ENCODE measurements around the gene CCSER2.
A peak's percentile ranks its signal among the peaks of the same experiment; 100 is the strongest.
"Not testable (repeated sequence)": the region's sequence is repeated elsewhere in the genome, so short reads cannot be mapped to it uniquely, and the experiment has no call there.

Gene CCSER2

DNA sequence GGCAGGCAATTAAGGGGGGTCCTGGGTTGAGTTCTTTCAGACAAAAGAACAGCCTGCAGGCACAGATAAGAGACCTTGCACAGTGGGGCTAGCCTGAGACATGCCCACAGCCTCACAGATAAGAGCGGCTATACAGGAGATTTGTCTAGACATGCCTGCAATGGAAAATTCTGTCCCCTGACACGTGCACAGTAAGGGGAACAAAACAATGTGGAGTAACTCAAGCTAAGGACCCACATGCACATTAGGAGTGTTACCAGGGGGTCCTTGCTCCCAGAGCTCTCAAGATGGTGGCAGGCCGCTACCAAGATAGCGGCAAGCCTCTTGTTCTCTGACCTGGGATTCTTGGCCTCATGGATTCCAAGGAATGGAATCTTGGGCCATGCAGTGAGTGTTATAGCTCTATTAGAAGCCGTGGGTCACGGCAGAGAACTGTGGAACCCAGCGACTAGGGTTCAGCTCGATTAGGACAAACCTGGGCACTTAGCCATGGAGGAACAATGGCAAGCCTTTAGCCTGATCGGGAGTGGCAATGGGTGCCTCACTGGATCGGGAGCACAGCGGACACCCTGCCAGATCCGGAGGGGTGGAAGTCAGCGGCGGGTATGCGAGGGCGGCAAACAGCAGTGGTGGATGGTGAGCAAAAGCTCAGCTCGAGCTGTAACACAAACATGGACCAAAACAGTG is 196.9 kb downstream of the CCSER2 start:
- DNase-seq = no peak

DNA sequence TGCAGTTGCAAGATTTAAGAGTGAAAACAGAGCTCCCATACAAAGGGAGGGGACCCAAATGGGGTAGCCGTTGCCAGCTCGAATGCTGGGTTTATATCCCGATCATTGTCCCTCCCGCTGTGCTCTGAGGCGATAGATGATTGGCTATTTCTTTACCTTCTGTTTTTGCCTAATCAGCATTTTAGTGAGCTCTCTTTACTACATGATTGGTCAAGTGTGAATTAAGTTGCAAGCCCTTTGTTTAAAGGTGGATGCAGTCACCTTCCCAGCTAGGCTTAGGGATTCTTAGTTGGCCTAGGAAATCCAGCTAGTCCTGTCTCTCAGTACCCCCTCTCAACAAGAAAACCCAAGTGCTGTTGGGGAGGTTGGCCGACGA is 197.4 kb downstream of the CCSER2 start:
- DNase-seq = not testable (repeated sequence)

DNA sequence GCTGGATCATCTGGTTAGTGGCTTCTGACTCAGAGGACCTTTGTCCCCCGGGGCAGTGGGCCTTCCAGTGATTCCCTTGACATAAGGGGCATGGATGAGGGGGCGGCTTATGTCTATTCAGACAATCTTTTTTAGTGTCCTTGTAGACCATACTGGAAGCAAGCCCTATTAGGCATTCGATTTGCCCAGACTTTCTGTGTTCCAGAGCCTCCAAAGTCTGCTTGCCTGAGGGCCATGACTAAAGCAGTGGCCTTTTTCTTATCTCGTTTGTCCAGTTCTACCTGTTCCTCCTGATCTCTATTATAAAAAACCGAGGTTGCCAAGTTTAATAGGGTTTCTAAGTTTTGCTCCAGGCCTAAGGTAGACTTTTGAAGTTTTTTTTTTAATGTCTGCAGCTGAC is 199.0 kb downstream of the CCSER2 start:
- DNase-seq = not testable (repeated sequence)

DNA sequence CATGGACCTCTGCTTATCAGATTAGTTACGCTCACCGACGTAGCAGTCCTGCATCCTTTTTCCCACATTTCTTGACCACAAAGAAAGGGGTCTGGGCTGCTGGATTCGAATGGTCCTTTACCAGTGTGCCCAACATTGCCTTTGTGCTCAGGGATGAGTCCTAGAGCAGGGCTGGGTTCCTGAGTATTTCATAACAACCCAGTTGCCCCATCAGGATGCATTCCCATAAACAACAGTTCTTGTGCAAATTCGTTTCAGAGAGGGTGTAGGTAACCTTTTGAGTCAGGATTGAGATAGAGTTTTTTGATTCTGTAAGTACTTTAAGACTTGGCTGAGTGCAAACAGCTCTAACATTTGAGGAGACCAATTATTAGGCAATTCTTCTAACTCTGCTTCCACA is 200.1 kb downstream of the CCSER2 start:
- not testable (repeated sequence) for DNase-seq

DNA sequence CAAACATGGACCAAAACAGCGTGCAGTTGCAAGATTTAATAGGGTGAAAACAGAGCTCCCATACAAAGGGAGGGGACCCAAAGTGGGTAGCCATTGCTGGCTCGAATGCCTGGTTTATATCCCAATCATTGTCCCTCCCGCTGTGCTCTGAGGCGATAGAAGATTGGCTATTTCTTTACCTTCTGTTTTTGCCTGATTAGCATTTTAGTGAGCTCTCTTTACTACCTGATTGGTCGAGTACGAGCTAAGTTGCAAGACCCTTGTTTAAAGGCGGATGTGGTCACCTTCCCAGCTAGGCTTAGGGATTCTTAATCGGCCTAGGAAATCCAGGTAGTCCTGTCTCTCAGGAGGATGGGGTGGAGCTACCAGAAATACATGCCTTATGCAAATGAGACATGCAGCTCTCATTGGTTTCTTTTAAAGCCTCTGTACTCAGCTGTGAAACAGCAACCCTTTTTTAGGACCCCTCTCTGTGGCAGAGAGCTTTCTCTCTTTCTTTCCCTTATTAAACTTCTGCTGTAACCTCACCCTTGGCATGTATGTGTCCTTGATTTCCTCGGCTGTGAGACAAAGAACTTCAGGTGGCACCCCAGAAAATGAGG is 202.4 kb downstream of the CCSER2 start:
- DNase-seq = no peak

DNA sequence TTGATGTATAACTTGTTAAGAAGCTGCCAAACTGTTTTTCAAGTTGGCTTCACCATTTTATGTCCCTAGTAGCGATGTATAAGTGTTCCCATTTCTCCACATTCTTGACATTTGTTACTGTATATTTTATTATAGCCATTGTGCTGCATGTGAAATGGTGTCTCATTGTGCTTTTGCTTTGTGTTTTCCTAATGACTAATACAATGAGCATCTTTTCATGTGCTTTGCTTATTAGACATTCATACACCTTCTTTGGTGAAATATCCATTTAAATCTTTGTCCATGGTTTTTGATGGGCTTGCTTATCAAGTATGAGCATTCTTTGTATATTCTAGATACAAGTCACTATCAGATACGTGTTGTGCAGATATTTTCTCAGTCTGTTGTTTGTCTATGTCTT is 203.0 kb downstream of the CCSER2 start:
- DNase-seq = no peak

DNA sequence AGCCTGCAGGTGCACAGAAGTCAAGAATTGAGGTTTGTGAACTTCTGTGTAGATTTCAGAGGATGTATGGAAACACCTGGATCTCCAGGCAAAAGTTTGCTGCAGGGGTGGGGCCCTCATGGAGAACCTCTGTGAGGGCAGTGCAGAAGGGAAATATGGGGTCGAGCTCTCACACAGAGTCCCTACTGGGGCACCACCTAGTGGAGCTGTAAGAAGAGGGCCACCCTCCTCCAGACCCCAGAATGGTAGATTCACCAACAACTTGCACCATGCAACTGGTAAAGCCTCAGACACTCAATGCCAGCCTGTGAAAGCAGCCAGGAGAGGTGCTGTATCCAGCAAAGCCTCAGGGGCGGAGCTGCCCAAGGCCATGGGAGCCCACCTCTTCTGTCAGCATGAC is 205.8 kb downstream of the CCSER2 start:
- no peak for DNase-seq

DNA sequence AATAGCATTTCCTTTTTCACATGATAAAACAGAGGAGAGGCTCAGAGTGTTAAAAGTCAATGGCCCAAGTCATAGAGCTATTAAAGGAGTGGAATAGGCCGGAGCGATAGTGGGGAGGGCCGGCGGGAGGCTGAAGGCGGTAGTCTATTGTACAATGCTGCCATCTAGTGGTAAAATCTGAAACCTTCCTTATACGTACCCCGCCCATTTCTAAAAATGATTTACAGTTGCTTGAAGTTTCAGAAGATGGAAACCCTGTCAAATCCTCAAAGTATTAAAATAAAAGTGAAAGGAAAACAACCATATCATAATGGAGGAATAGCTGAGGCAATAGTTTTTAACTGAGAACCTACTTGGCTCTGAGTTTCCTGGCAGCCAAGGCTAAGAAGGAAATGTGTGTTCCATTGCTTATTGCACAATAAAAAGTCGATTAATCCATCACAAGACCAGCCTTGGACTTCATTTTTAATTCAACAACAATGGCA is 209.1 kb downstream of the CCSER2 start:
- DNase-seq = no peak

DNA sequence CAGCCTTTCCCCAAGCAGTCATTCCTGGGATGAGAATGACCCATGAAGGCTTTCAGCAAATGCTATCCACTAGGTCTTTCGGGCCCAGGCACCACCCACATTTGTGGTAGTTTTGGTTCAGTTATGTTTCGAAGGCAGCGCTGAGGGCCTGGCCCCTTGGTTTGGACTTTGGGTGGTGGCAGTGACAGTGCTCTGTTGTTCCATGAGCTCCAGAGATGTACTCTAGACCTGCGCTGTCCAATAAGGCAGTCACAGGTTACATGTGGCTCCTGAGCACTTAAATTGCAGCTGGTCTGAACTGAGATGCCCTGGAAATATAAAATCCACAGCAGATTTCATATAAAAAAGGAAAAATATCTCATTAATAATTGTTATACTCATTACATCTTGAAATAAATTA is 209.6 kb downstream of the CCSER2 start:
- DNase-seq = no peak

DNA sequence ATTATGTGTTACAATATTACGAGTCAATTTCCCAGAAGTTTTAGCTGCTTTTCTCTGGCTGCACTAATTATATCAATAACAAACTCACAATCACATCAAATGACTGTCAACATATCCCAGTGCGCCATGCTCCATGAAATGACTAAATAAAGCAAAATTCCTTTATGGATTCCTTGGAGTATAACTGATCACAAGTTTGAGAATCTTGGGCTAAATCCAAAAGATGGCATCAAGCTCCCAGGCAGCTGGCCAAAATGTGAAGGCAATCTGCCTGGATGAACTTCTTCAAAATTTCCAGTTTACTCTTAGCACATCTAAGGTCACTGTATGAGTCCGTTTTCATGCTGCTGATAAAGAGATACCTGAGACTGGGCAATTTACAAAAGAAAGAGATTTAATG is 210.8 kb downstream of the CCSER2 start:
- no peak for DNase-seq

DNA sequence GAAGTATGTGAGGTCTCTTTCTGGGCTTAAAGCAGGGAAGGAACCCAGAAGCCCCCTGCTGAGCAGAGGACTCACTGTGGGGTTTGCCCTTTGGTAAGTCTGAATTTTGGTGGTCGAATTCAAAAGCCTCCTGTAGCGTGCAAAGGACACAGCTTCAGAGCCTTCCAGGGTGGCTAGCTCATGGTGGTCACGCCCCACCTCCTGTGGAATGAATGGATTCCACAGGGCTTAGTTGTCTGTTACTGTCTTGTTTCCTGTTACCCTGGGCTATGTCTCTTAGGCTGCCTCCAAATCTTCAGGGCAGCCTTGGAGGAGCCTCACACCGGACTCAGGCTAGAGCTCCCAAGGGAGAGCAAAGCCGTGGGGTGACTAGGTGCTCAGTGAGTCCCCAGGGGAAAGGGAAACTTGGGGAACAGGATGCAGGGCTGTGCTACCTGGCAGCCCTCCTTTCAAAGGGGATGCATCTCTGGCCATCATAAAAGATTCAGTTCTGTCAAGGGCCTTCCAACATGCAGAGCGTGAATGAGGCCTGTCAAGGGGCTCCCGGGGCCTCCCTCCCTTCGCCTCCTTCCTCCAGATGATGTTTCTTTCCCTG is 211.7 kb downstream of the CCSER2 start:
- DNase-seq = no peak

DNA sequence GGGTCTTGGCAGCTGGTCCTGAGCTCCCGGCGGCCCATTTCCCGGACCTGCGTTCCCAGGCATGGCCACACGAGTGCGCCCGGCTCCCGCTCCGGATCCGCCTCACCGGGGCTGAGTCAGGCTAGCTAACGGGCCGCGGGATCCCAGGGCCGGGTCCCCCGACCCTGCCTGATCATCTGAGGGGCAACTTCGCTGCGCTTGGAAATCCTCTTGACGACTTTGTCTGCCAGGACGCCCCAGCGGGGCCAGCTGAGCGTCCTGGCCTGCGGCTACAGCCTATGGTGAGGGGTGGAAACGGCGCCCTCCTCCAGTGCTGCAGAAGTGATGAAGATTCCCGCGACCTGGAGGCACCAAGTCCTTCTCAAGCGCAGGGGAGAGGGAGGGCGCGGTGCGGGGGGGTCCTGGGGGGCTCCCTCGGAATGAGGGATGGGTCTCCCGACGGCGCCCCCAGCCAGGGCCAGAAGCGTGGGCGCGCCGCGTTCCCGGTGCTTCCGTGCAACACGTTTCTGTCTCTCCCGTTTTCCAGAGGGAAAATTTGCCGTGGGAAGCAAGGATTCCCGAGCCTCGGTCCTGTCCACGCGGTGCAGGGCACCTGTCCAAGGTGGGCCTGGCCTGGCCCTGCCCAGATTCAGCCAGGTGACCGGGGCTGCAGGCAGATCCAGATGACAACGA is 212.4 kb downstream of the CCSER2 start:
- DNase-seq = peak; percentile 48

DNA sequence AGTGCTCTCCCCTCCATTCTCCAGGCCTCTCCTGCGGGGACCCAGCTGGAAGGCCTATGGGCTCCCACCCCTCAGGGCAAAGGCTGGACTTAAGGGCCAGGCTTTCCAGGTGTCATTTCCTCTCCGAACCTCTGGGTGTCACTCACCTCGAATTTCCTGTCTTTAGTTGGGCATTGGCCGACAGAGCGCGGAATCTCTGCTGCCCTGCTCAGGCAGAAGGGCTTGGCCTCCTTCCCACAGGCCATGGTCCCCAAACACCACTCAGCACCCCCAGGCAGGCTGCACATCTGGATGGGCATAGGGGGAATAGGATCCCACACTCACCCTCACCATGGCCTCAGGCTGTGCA is 212.9 kb downstream of the CCSER2 start:
- DNase-seq = no peak

DNA sequence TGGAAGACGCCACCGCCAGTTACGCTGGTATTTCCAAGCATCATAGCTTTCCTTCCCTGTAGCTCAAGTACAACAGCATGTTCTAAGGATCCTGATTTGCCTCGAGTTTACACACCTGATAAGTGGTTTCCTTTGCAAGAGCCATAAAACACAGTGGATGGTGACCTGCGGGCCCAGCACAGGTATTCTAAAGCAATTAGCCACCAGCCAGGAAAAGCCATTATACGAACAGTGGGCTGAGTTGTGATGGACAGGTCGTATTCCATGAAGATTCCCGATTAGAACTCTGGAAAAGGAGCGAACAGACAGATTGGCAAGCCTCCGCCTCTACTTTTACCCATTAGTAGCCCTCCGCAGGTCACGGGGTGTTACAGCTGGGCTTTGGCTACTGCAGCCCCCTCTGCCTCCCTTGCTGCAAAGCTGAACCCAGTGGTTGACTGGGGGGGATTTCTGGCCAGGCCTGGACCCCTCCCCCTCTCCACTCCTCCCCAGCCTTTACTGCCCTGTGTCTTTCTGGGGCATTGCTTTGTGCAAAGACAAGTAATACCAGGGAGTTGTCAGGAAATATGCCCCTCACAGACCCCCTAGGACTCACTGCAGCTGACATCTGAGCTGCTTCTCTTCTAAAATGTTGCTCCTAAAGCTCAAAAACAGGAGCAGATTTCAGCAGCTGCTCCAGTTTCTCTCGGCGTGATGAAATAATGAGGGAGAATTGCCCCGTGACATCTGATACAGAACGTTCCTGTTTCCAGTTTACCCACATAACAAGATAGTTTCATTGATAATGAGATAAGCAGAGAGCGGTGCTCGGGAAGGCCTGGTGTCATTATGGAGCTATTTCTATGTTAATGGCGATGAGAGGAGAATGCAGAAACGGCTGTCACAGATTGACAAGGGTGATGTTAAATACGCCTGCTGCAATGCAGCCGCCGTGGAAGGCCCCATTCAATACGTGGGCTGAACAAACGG is 214.4 kb downstream of the CCSER2 start:
- DNase-seq = no peak

DNA sequence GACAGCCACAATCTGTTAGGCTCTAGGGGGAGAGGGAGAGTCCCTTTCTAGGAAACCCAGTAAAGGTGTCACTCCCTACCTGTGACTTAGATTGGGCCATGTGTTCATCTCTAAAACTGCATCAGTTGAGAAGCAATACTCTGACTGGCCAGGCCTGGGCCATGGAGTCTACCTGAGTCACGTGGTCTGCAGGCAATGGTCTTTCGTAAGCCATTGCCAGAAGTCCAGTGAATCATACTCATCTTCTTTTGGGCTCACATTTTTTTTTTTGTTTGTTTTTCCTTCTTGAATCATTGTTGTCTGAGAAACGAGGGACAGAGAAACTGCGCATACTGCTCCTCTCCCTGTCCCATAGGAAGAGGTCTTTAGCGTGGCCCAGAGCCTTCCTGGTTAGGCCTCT is 215.6 kb downstream of the CCSER2 start:
- no peak for DNase-seq

DNA sequence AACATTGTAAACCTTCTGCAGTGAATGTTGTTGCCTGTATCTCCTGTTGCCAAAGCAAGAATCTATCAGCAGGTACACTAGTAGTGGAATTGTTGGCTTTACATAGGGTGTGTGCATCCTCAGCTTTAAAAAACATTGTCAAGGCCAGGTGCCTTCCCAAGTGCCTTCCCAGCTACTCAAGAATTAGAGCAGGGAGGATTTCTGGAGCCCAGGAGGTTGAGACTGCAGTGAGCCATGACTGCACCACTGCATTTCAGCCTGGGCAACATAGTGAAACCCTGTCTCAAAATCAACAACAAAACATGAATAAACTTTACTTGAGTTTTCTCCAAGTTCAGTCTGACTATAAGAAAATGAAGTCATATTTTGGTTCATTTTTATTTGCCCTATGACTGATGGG is 217.3 kb downstream of the CCSER2 start:
- no peak for DNase-seq

DNA sequence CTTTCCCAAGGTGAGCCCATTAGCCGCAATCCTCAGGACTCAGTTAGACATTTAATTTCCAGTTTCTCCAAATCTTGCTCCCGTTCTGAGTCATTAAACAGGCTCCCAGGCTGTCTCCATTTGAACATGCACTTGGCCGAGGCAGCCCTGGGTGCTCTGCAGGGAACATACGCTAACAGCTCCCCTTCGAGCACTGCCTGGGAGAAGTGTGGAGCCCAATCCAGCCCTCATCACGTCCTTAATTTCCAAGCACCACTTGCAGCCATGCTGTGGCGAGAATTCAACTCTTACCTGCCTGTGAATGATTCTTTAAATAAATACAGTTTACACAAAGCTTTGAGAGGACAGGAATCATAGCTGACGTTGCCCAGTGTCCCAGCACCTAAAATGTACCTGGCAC is 218.2 kb downstream of the CCSER2 start:
- DNase-seq = no peak

DNA sequence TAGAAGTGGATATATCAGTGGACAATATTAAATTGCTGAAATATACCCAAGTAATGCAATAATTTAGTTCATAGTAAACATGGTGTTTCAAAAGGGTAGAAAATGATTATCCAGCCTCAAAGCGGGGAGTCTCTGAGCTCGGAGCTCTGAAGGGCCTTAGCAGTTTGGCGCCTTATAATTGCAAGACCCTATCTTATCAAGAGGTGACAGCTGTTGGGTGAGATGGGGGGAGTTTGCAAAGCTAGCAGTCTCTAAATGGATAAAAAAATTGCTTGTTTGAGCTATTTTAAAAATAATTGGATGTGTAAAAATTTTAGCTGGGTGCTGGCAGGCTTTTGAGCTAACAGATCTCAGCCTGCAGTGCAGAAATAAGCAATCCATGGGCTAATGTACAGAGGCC is 219.2 kb downstream of the CCSER2 start:
- no peak for DNase-seq

DNA sequence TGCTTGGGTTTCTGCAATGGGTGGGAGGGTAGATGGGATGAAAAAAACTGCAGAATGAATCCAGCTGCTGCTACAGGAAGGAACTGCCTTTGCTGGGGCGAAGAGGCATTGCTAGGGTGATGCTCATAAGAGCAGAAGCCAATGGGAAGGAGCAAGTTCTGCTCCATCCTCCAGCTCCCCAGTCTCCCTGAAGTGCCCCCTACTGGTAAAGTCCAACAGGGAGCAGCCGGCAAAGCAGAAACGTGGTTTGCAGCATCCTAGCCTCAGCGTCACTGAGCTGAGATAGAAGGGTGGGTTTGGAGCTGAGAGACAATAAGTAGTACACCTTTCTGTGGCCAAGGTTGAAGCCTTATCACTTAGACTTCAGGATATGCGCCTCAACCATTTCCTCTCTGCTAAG is 220.5 kb downstream of the CCSER2 start:
- DNase-seq = no peak

DNA sequence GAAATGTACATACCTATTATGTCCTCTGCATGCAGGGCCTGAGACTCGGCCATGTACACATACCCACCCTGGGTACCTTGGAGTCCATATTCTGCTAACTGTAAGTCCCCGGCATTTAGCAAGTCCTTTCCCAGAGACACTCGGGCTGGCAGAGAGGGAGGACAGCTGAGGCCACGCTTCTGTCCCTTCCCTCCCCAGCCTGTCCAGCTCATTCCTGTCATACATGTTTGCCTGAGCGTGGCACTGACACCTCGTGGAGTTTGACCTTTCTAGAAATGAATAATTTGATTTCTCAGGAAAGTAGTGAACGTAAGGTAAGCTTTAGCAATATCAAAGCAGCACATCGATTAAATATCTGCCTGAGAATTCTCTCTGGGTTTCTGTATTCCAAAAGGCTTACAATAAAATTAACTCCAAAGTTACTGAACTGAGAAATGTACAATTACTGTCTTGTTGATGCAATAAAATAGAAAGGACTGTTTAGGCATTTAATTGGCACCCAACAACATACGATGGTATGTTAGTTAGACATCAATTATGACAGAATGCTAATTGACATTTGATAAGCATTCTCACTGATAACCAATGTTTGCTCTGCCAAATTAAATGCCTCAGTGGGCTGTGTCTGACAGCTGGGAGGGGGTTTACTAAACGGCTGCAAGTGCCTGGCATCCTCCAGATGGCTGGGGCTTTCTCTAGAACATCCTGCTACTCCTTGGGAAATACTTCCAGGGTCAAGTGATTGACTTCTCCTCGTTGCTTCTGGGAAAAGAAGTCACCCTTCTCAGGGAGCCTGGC is 221.2 kb downstream of the CCSER2 start:
- DNase-seq = no peak

DNA sequence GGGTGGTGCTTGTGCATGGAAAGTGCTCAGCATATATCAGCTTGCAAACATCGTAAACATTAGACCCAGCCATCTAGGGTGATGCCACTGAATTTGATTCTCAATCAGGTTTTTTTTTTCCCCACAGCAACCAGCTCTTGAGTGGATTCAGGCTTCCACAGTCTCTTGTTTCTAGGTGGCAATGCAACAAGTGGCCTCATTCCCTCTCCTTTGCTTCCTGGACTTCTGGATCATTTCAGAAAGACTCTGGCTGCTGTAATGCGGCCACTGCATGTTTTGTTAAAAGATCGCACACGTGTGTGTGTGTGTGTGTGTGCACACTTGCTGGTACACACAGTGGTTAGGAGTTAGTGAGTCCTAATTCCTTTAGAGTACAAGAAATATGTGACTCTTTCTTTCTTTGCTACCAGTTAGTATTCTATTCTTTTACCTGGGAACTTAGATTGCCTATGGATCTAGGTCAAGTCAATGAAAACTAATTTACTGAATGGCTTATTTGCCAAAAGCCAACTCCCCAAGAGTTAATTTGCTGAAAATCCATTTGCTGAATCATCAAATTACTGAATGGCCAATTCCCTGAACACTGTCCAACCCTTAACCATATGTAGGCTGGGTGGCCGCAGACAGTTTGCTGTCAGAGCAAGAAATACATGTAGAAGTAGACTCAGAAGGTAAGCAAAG is 222.5 kb downstream of the CCSER2 start:
- DNase-seq = no peak
